HCT116 (cell line): ENCODE results near the gene CELF2. TPM values are rescaled to one million over a fixed set of nuclear protein-coding genes. Genes with fewer than 3 reads are reported as not detected.

ENCODE experiments used
- ATAC-seq: fragments of 200-7000 bp; cut with Tn5 transposase; 2 replicates; pipeline ENCODE4 v1.9.1; 2020; ENCODE audit warnings: mild to moderate bottlenecking, moderate library complexity
- BruUV-seq: library from RNA; stranded (reverse); fragments of 400-500 nt; replicated peaks from 2 replicates; lab custom pipeline; 2021; lab: Mats Ljungman, UMichigan
- CTCF ChIA-PET: fragments of 300-600 bp; sonication (Branson Sonifier 250); formaldehyde crosslinking; loops from one replicate; lab custom pipeline; 2021; ENCODE audit warnings: antibody characterized with exemption; lab: Charles Lee
- POLR2A ChIA-PET: fragments of 300-600, 350-600 bp; sonication (Branson Sonifier 250); formaldehyde crosslinking; loops from one replicate; lab custom pipeline; 2021; ENCODE audit warnings: antibody characterized with exemption; lab: Charles Lee
- RAD21 ChIA-PET, 2 experiments: fragments of 300-600 bp; sonication (Branson Sonifier 250); formaldehyde crosslinking; loops; one replicate each; lab custom pipeline; 2023; ENCODE audit warnings: low total read pairs in 2 of 2; ENCODE audit not compliant: uncharacterized antibody in 2 of 2, unreplicated experiment in 2 of 2, low non-redundant PET in 1 of 2; lab: Charles Lee
- DNase-seq: peaks from one replicate; pipeline ENCODE4 v3.0.0-alpha.2; 2010; ENCODE audit warnings: low read depth, low spot score
- H2AFZ ChIP-seq: fragments of 200-600 bp; shearing (Covaris generic), sonication (generic); 2 replicates; pipeline ENCODE4 v1.6.1; 2017; ENCODE audit warnings: low read depth, mixed run types, mixed read lengths, antibody characterized with exemption, low read length; ENCODE audit not compliant: poor library complexity, severe bottlenecking
- H3K27ac ChIP-seq: 2 replicates; pipeline ENCODE4 v1.5.1; 2012; ENCODE audit warnings: low read depth, low read length
- H3K27me3 ChIP-seq: fragments of 200-600 bp; sonication (generic); 2 replicates; pipeline ENCODE4 v1.6.1; 2016; ENCODE audit warnings: mixed run types, low read length, mixed read lengths; ENCODE audit not compliant: insufficient read depth
- H3K36me3 ChIP-seq, 2 experiments: fragments of 200-500 bp in 1 of 2; fragments of 200-600 bp in 1 of 2; sonication (Bioruptor generic) in 1 of 2; sonication (generic) in 1 of 2; 2 replicates each; pipeline versions ENCODE4 v1.5.1 to v1.6.1; 2014 to 2016; ENCODE audit warnings: low read length in 2 of 2, inconsistent platforms in 1 of 2, mixed read lengths in 1 of 2, mixed run types in 1 of 2; ENCODE audit not compliant: insufficient read depth in 2 of 2, control insufficient read depth in 1 of 2
- H3K4me1 ChIP-seq, 2 experiments: fragments of 200-600 bp in 1 of 2; sonication (generic) in 1 of 2; 2 replicates each; pipeline versions ENCODE4 v1.5.1 to v1.6.1; 2012 to 2017; ENCODE audit warnings: low read length in 2 of 2, inconsistent platforms in 1 of 2, mild to moderate bottlenecking in 1 of 2, mixed read lengths in 1 of 2, mixed run types in 1 of 2, moderate library complexity in 1 of 2; ENCODE audit not compliant: insufficient read depth in 2 of 2, control insufficient read depth in 1 of 2
- H3K4me2 ChIP-seq: fragments of 200-600 bp; sonication (generic); 2 replicates; pipeline ENCODE4 v1.6.1; 2017; ENCODE audit warnings: mixed run types, low read length, mixed read lengths
- H3K4me3 ChIP-seq, 2 experiments: fragments of 200-600 bp in 1 of 2; sonication (generic) in 1 of 2; replicated peaks in 1 of 2; 2 replicates each; pipeline ENCODE4 v1.5.1; 2011 to 2016; ENCODE audit warnings: low read length in 2 of 2, control low read depth in 1 of 2, low read depth in 1 of 2, mild to moderate bottlenecking in 1 of 2, mixed read lengths in 1 of 2, mixed run types in 1 of 2
- H3K79me2 ChIP-seq: fragments of 200-600 bp; sonication (generic); 2 replicates; pipeline ENCODE4 v1.6.1; 2017; ENCODE audit warnings: mild to moderate bottlenecking, mixed run types, low read length, moderate library complexity, mixed read lengths; ENCODE audit not compliant: insufficient read depth
- H3K9ac ChIP-seq: fragments of 200-600 bp; sonication (generic); 2 replicates; pipeline ENCODE4 v1.6.1; 2016; ENCODE audit warnings: low read length, mixed read lengths
- H3K9me2 ChIP-seq: fragments of 200-600 bp; sonication (generic), shearing (Covaris generic); 2 replicates; pipeline ENCODE4 v1.6.1; 2017; ENCODE audit warnings: mixed run types, mild to moderate bottlenecking, moderate library complexity; ENCODE audit not compliant: insufficient read depth
- H3K9me3 ChIP-seq, 2 experiments: fragments of 200-500 bp in 1 of 2; fragments of 200-600 bp in 1 of 2; sonication (Bioruptor generic) in 1 of 2; sonication (generic) in 1 of 2; 2 replicates each; pipeline ENCODE4 v1.6.1; 2014 to 2017; ENCODE audit warnings: low read length in 2 of 2, mixed read lengths in 2 of 2, inconsistent platforms in 1 of 2, low read depth in 1 of 2, mild to moderate bottlenecking in 1 of 2, mixed run types in 1 of 2, moderate library complexity in 1 of 2; ENCODE audit not compliant: control insufficient read depth in 1 of 2, insufficient read depth in 1 of 2
- H4K20me1 ChIP-seq: fragments of 200-600 bp; sonication (generic), shearing (Covaris generic); 2 replicates; pipeline ENCODE4 v1.6.1; 2017; ENCODE audit warnings: mixed run types, mild to moderate bottlenecking, moderate library complexity; ENCODE audit not compliant: insufficient read depth
- CTCF ChIP-seq, 3 experiments: fragments of 200-600 bp in 1 of 3; sonication (generic) in 1 of 3; IDR thresholded peaks in 2 of 3; conservative IDR thresholded peaks in 1 of 3; 2 replicates each; pipeline ENCODE4 v1.5.1; 2012 to 2017; ENCODE audit warnings: low read depth in 2 of 3, low read length in 2 of 3, antibody characterized with exemption in 1 of 3, borderline replicate concordance in 1 of 3, control low read depth in 1 of 3, mild to moderate bottlenecking in 1 of 3, mixed read lengths in 1 of 3, mixed run types in 1 of 3, moderate library complexity in 1 of 3; ENCODE audit not compliant: insufficient read depth in 1 of 3
- ELF1 ChIP-seq: IDR thresholded peaks from 2 replicates; pipeline ENCODE4 v1.6.1; 2012; ENCODE audit warnings: low read depth, borderline replicate concordance
- EZH2 ChIP-seq: fragments of 200-600 bp; sonication (generic); IDR thresholded peaks from 2 replicates; pipeline ENCODE4 v1.6.1; 2017; ENCODE audit warnings: antibody characterized with exemption, mixed run types
- EZH2phosphoT487 ChIP-seq: fragments of 200-600 bp; IDR thresholded peaks from 2 replicates; pipeline ENCODE4 v1.6.1; 2018; ENCODE audit warnings: antibody characterized with exemption, borderline replicate concordance
- FOSL1 ChIP-seq: IDR thresholded peaks from 2 replicates; pipeline ENCODE4 v1.6.1; 2012; ENCODE audit warnings: low read depth
- JUND ChIP-seq: IDR thresholded peaks from 2 replicates; pipeline ENCODE4 v1.6.1; 2012
- POLR2AphosphoS5 ChIP-seq: IDR thresholded peaks from 2 replicates; pipeline ENCODE4 v1.6.1; 2011; ENCODE audit warnings: mild to moderate bottlenecking, low read depth, low read length, moderate library complexity
- RAD21 ChIP-seq: IDR thresholded peaks from 2 replicates; pipeline ENCODE4 v1.6.1; 2012; ENCODE audit warnings: low read depth, mild to moderate bottlenecking
- SIN3A ChIP-seq: IDR thresholded peaks from 2 replicates; pipeline ENCODE4 v1.6.1; 2012; ENCODE audit warnings: low read depth
- SP1 ChIP-seq: IDR thresholded peaks from 2 replicates; pipeline ENCODE4 v1.6.1; 2012; ENCODE audit warnings: low read depth
- SRF ChIP-seq: IDR thresholded peaks from 2 replicates; pipeline ENCODE4 v1.6.1; 2012; ENCODE audit warnings: low read depth
- TCF7L2 ChIP-seq: IDR thresholded peaks from 2 replicates; pipeline ENCODE4 v1.7.0; 2011; ENCODE audit warnings: borderline replicate concordance, inconsistent platforms; ENCODE audit not compliant: insufficient read depth, insufficient read length; ENCODE audit errors: extremely low read depth
- YY1 ChIP-seq: IDR thresholded peaks from 2 replicates; pipeline ENCODE4 v1.6.1; 2011; ENCODE audit warnings: low read length, low read depth, moderate library complexity, mild to moderate bottlenecking; ENCODE audit not compliant: insufficient replicate concordance; ENCODE audit errors: extremely low read depth
- ZBTB33 ChIP-seq: IDR thresholded peaks from 2 replicates; pipeline ENCODE4 v1.6.1; 2011; ENCODE audit warnings: mild to moderate bottlenecking, low read length, moderate library complexity; ENCODE audit not compliant: insufficient replicate concordance; ENCODE audit errors: extremely low read depth
- ZNF274 ChIP-seq: fragments of 200-500 bp; sonication (Bioruptor generic); IDR thresholded peaks from 2 replicates; pipeline ENCODE4 v1.6.1; 2014; ENCODE audit warnings: mild to moderate bottlenecking, low read depth, low read length, inconsistent platforms
- intact Hi-C: fragments of 100-400 bp; cut with micrococcal nuclease; formaldehyde crosslinking; loops from 2 replicates; pipeline ENCODE4 v1.10.0; 2022
- total RNA-seq: library from RNA; stranded (reverse); gene quantifications from one replicate; pipeline ENCODE4 v1.2.1, GENCODE V29; 2021; ENCODE audit not compliant: unreplicated experiment

Gene CELF2
- total RNA-seq, 1 experiment from 2014 or later, result 0.66 TPM

- Histone ChIP-seq H3K27ac (no peak overlapping the region), H2AFZ (no peak overlapping the region), H3K9ac (no peak overlapping the region), H3K9me2 (no peaks in the 10 kb centered on the region), H3K79me2 (no peaks in the 10 kb centered on the region), H3K4me3 (no peak overlapping the region), H3K9me3 (peaks cover 4 to 10% of the 10 kb centered on the region in 2 experiments; a peak in 2 of 4 replicates)
- DNase-seq, result no peak
- intact Hi-C loops, result no loop called here
- POLR2A ChIA-PET, result no interaction called here
- no TSS peak for BruUV-seq
- no peak for TF ChIP-seq FOSL1
- no peak for TF ChIP-seq POLR2AphosphoS5
- TF ChIP-seq ZBTB33, result no peak
- TF ChIP-seq, all 23 proteins: peak for 0
- no peak for ATAC-seq
- RAD21 ChIA-PET, result no interaction called here
- Histone ChIP-seq H3K36me3 (no peaks in the 10 kb centered on the region), H3K4me2 (no peak overlapping the region), H4K20me1 (no peaks in the 10 kb centered on the region), H3K27me3 (no peaks in the 10 kb centered on the region), H3K4me1 (no peaks in the 10 kb centered on the region)
- CTCF ChIA-PET, result no interaction called here
Observed at GRCh38 chr10:10991144-10991543, 26.5 kb upstream of the CELF2 start.

GRCh38 chr10:10992072-10992471, 25.6 kb upstream of the CELF2 start:
- intact Hi-C loops, result no loop called here
- Histone ChIP-seq H3K9ac (no peak overlapping the region), H3K4me3 (no peak overlapping the region), H3K27ac (no peak overlapping the region), H3K4me1 (no peaks in the 10 kb centered on the region), H4K20me1 (no peaks in the 10 kb centered on the region), H3K36me3 (no peaks in the 10 kb centered on the region), H3K27me3 (no peaks in the 10 kb centered on the region), H2AFZ (no peak overlapping the region), H3K9me3 (peaks cover 4% of the 10 kb centered on the region in 2 experiments; a peak in 2 of 4 replicates), H3K9me2 (no peaks in the 10 kb centered on the region), H3K79me2 (no peaks in the 10 kb centered on the region), H3K4me2 (no peak overlapping the region)
- no peak for ATAC-seq
- ChIA-PET RAD21 (no interaction called here), CTCF (no interaction called here), POLR2A (no interaction called here)
- no TSS peak for BruUV-seq
- no peak for DNase-seq
- TF ChIP-seq TCF7L2, result no peak
- no peak for TF ChIP-seq FOSL1
- no peak for TF ChIP-seq POLR2AphosphoS5
- TF ChIP-seq RAD21, result no peak
- no peak for TF ChIP-seq SRF
- no peak for TF ChIP-seq YY1
- no peak for TF ChIP-seq EZH2
- TF ChIP-seq SP1, result no peak
- no peak for TF ChIP-seq EZH2phosphoT487
- TF ChIP-seq CTCF (IDR thresholded peaks at IDR 0.05 in 2 of 3, conservative IDR thresholded peaks at IDR 0.05 in 1 of 3; ENCODE audit: borderline replicate concordance in 1 of 3, insufficient read depth in 1 of 3, low read depth in 2 of 3, low read length in 2 of 3), result no peak
- no peak for TF ChIP-seq SIN3A
- TF ChIP-seq ELF1, result no peak
- TF ChIP-seq JUND, result no peak
- no peak for TF ChIP-seq ZNF274
